OCI-LY3 (cell line): ENCODE measurements around the gene HTR1D.

Source experiments
- EZH2phosphoT487 ChIP-seq: fragments of 200-600 bp; shearing (Covaris generic); IDR thresholded peaks from 2 replicates; pipeline ENCODE4 v1.6.1; 2018; ENCODE audit warnings: antibody characterized with exemption, mixed run types, low read depth
- TF ChIP-seq, protein P1 (sequence below): fragments of 200-600, 300-600 bp; sonication (generic); IDR thresholded peaks from 2 replicates; pipeline ENCODE4 v1.5.1; 2014; ENCODE audit warnings: antibody characterized with exemption, low read length, low read depth

- TF ChIP-seq, protein P1, sequence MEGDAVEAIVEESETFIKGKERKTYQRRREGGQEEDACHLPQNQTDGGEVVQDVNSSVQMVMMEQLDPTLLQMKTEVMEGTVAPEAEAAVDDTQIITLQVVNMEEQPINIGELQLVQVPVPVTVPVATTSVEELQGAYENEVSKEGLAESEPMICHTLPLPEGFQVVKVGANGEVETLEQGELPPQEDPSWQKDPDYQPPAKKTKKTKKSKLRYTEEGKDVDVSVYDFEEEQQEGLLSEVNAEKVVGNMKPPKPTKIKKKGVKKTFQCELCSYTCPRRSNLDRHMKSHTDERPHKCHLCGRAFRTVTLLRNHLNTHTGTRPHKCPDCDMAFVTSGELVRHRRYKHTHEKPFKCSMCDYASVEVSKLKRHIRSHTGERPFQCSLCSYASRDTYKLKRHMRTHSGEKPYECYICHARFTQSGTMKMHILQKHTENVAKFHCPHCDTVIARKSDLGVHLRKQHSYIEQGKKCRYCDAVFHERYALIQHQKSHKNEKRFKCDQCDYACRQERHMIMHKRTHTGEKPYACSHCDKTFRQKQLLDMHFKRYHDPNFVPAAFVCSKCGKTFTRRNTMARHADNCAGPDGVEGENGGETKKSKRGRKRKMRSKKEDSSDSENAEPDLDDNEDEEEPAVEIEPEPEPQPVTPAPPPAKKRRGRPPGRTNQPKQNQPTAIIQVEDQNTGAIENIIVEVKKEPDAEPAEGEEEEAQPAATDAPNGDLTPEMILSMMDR = no peak
- TF ChIP-seq EZH2phosphoT487 = no peak
Observed at GRCh38 chr1:23177031-23177430, 40.3 kb downstream of the HTR1D start.
